ENCODE data around the gene RPL36AL. TPM values are rescaled to one million over a fixed set of nuclear protein-coding genes. Genes with fewer than 3 reads are reported as not detected.

The RPL36AL gene
- total and polyA plus RNA-seq, 9 donors: 196 to 712 (median 406) TPM

DNA sequence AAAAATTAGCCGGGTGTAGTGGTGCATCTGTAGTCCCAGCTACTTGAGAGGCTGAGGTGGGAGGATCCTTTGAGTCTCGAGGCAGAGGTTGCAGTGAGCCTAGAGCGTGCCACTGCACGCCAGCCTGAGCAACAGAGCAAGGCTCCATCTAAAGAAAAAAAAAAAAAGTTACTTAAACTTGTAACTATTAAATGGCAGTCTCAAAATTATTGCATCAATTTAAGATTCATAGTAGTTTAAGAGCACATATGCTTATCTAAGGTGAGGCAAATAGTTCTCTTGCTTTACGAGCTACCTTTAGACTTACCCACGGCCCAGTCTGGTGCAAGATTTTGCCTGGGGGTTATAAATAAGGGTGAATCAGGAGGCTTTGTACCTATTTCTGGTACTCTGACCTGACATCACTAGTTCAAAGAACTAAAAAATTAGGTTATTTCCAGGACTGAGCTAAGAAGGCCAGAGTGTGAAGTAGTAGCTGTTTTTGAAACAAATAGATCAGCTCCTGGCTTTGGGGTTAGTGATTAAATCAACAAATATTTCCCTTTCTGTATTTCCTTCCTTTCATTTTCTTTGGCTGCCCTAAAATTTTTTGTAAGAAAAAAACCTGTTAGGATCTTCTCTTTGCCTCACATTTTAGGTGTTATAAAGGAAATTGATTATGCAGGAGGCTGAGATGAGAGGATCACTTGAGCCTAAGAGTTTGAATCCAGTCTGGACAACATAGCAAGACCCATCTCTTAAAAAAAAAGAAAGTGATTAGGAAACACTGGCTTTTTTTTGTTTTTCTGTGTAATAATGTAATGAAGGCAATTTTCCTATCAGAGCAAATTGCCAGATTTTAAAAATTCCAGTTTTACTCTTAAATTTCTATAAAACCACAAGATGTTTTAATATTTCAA lies 3.8 kb upstream of the RPL36AL start:
- TF ChIP-seq POLR2A (IDR thresholded peaks at IDR 0.05) (no peak), EP300 (IDR thresholded peaks at IDR 0.05) (no peak)
- TF ChIP-seq, protein P1, sequence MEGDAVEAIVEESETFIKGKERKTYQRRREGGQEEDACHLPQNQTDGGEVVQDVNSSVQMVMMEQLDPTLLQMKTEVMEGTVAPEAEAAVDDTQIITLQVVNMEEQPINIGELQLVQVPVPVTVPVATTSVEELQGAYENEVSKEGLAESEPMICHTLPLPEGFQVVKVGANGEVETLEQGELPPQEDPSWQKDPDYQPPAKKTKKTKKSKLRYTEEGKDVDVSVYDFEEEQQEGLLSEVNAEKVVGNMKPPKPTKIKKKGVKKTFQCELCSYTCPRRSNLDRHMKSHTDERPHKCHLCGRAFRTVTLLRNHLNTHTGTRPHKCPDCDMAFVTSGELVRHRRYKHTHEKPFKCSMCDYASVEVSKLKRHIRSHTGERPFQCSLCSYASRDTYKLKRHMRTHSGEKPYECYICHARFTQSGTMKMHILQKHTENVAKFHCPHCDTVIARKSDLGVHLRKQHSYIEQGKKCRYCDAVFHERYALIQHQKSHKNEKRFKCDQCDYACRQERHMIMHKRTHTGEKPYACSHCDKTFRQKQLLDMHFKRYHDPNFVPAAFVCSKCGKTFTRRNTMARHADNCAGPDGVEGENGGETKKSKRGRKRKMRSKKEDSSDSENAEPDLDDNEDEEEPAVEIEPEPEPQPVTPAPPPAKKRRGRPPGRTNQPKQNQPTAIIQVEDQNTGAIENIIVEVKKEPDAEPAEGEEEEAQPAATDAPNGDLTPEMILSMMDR (IDR thresholded peaks at IDR 0.05): no peak
- no peak for DNase-seq
- H3K27me3 ChIP-seq: no peaks in the 10 kb centered on the region
- H3K9me3 ChIP-seq: no peaks in the 10 kb centered on the region
- WGBS, 3 donors: 62 to 76% (median 71%) methylated on average over 6 of the region's 6 CpGs
- H3K4me3 ChIP-seq: no peak overlapping the region
- intact Hi-C loops (cut with DNase I): no loop called here
- no peaks in the 10 kb centered on the region for H3K36me3 ChIP-seq
- H3K27ac ChIP-seq: no peak overlapping the region
- H3K4me1 ChIP-seq (ENCODE audit: insufficient read depth): peaks cover 10% of the 10 kb centered on the region

DNA sequence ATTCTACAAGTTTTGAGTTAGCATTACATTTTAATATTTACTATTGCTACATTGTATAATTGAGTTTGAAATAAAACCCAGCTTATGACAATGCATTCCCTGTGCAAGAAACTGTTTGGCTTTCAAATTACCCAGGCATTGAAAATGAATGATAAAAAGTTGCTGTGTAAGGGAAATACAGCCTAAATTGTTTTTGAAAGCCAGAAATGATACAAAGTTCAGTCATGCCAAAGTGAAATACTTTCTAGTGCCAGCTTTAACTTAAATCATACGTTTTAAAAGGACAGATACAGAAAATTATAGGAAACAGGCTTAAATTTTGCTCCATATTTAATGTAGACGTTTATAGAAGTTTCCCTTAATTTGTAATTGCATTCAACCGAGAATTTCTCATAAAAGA lies 3.0 kb upstream of the RPL36AL start:
- H3K27me3 ChIP-seq: no peaks in the 10 kb centered on the region
- TF ChIP-seq POLR2A (IDR thresholded peaks at IDR 0.05): no peak
- TF ChIP-seq, protein P1 (IDR thresholded peaks at IDR 0.05): no peak
- no peak for TF ChIP-seq EP300 (IDR thresholded peaks at IDR 0.05)
- H3K27ac ChIP-seq: no peak overlapping the region
- 16 to 31% (median 19%) methylated on average over 3 of the region's 3 CpGs for WGBS, 3 donors
- DNase-seq: no peak
- no peaks in the 10 kb centered on the region for H3K36me3 ChIP-seq
- H3K4me3 ChIP-seq: no peak overlapping the region
- H3K4me1 ChIP-seq (ENCODE audit: insufficient read depth): peaks cover 11% of the 10 kb centered on the region
- intact Hi-C loops (cut with DNase I): no loop called here
- H3K9me3 ChIP-seq: no peaks in the 10 kb centered on the region

DNA sequence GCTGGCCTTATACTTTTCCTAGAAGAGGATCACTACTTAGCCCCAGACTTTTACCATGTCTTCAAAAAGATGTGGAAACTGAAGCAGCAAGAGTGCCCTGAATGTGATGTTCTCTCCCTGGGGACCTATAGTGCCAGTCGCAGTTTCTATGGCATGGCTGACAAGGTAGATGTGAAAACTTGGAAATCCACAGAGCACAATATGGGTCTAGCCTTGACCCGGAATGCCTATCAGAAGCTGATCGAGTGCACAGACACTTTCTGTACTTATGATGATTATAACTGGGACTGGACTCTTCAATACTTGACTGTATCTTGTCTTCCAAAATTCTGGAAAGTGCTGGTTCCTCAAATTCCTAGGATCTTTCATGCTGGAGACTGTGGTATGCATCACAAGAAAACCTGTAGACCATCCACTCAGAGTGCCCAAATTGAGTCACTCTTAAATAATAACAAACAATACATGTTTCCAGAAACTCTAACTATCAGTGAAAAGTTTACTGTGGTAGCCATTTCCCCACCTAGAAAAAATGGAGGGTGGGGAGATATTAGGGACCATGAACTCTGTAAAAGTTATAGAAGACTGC lies 1.7 kb upstream of the RPL36AL start:
- 30 to 56% (median 42%) methylated on average over 3 of the region's 3 CpGs for WGBS, 3 donors
- no peak for DNase-seq
- no peak overlapping the region for H3K27ac ChIP-seq
- H3K9me3 ChIP-seq: no peaks in the 10 kb centered on the region
- peak overlapping the region; percentile 87 for H3K4me3 ChIP-seq
- peaks cover 11% of the 10 kb centered on the region for H3K4me1 ChIP-seq (ENCODE audit: insufficient read depth)
- intact Hi-C loops (cut with DNase I): no loop called here
- H3K36me3 ChIP-seq: no peaks in the 10 kb centered on the region
- no peaks in the 10 kb centered on the region for H3K27me3 ChIP-seq
- no peak for TF ChIP-seq EP300 (IDR thresholded peaks at IDR 0.05)
- TF ChIP-seq, protein P1 (IDR thresholded peaks at IDR 0.05): no peak
- TF ChIP-seq POLR2A (IDR thresholded peaks at IDR 0.05): no peak

DNA sequence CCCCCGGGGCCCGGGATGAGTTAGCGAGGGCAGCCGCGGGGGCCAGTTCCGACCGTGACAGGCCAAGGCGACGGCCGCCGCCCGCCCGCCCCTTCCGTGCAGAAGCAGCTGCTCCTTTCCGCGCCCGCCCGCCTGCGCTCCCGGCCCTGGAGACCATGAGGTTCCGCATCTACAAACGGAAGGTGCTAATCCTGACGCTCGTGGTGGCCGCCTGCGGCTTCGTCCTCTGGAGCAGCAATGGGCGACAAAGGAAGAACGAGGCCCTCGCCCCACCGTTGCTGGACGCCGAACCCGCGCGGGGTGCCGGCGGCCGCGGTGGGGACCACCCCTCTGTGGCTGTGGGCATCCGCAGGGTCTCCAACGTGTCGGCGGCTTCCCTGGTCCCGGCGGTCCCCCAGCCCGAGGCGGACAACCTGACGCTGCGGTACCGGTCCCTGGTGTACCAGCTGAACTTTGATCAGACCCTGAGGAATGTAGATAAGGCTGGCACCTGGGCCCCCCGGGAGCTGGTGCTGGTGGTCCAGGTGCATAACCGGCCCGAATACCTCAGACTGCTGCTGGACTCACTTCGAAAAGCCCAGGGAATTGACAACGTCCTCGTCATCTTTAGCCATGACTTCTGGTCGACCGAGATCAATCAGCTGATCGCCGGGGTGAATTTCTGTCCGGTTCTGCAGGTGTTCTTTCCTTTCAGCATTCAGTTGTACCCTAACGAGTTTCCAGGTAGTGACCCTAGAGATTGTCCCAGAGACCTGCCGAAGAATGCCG lies 872 bp upstream of the RPL36AL start:
- peak overlapping the region; percentile 66 to 90 for H3K27ac ChIP-seq
- H3K4me1 ChIP-seq (ENCODE audit: insufficient read depth): peaks cover 11% of the 10 kb centered on the region
- intact Hi-C loops (cut with DNase I): no loop called here
- H3K27me3 ChIP-seq: no peaks in the 10 kb centered on the region
- H3K9me3 ChIP-seq: no peaks in the 10 kb centered on the region
- H3K4me3 ChIP-seq: peak overlapping the region; percentile 87
- peak; percentile 62 to 85 (median 68) for DNase-seq
- no peak for TF ChIP-seq POLR2A (IDR thresholded peaks at IDR 0.05)
- TF ChIP-seq, protein P1 (IDR thresholded peaks at IDR 0.05): no peak
- TF ChIP-seq EP300 (IDR thresholded peaks at IDR 0.05): no peak
- H3K36me3 ChIP-seq: no peaks in the 10 kb centered on the region
- WGBS, 3 donors: 2 to 5% (median 2%) methylated on average over 49 to 65 of the region's 65 CpGs

Data from ovary (tissue), 9 donors.